SHP77 treated with DMSO at 0.1 percent for 48 hours (cell line): Measurements from ENCODE around the gene PDE6C.

Source experiments
- DNase-seq: peaks from one replicate; lab custom pipeline; 2025; lab: John Stamatoyannopoulos, UW

The PDE6C gene

GRCh38 chr10:93702210-93703001, 90.1 kb downstream of the PDE6C start, which contains the start of gene FRA10AC1:
FRA10AC1 (minus strand) TSS chr10:93702592; CDS start chr10:93700106, 2,486 bp downstream.
- DNase-seq = peak; percentile 82

- DNase-seq = peak; percentile 43
Measured at GRCh38 chr10:93703066-93703465, 90.7 kb downstream of the PDE6C start.

- DNase-seq = no peak
Measured at GRCh38 chr10:93703841-93704240, 91.5 kb downstream of the PDE6C start.

- DNase-seq = no peak
Measured at GRCh38 chr10:93704451-93704850, 92.1 kb downstream of the PDE6C start.

GRCh38 chr10:93707623-93708022, 95.3 kb downstream of the PDE6C start:
- DNase-seq = no peak

- DNase-seq = no peak
Measured at GRCh38 chr10:93710333-93710909, 98.1 kb downstream of the PDE6C start.

GRCh38 chr10:93711891-93712290, 99.6 kb downstream of the PDE6C start:
- no peak for DNase-seq

GRCh38 chr10:93712593-93712992, 100.3 kb downstream of the PDE6C start:
- no peak for DNase-seq

GRCh38 chr10:93715345-93715744, 103.0 kb downstream of the PDE6C start:
- no peak for DNase-seq
